Measurements from ENCODE around the gene MUC13. TPM values are rescaled to one million over a fixed set of nuclear protein-coding genes. Genes with fewer than 3 reads are reported as not detected.

Gene MUC13
- total and polyA plus RNA-seq, 9 of the 15 experiments (the other 6 are each of a cell fraction or from before 2014, with no cell fraction given): 0.09 TPM; not detected in 8

DNA sequence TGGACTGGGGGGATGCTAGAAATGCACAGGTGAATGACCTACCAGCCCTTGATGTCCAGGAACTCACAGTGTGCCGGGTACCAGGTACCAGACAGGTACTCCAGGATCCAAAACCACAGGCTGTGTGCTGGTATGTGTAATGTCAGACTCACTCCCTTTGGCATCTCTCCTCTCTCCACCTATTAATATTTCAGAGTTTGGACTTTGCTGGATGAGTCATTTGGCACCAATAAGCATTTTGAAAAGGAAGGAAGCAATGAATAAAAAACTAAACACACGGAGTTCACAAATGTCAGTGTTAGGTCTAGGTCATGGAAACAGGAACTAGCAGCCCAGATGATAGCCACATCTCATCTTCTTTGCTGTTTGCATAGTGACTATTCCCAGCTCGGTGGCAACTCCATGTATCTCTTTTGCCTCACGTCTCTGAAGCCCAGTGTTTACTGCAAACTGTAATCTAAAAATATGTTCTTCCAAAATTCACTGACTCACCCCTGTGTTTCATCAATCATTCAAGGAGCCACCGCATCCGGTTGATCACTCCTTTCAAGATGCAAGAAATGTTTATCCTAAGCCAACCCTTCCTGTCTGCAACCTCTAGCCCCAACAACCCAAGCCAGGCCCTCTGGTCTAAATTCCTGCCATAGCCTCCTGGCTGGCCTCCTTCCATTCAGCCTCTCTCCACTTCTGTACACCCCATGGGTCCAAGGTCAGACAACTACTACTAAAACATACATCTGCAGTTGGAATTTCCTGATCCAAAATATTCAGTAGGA lies 55.8 kb downstream of the MUC13 start (continued):
- TF ChIP-seq FOXK2 (conservative IDR thresholded peaks at IDR 0.05 in 1 of 2, IDR thresholded peaks at IDR 0.05 in 1 of 2; ENCODE audit: low read depth in 2 of 2) (peak; percentile 77 to 80), JUN (IDR thresholded peaks at IDR 0.05; ENCODE audit: borderline replicate concordance, low read depth, low read length) (peak; percentile 61), JUN (CRISPR knock-in tag; IDR thresholded peaks at IDR 0.05; ENCODE audit: borderline replicate concordance) (no peak), ZNF407 (IDR thresholded peaks at IDR 0.05; ENCODE audit: low read depth) (no peak), MEF2A (IDR thresholded peaks at IDR 0.05; ENCODE audit: control insufficient read depth, low read depth, low read length) (peak; percentile 68; the same call in 1 of the 2 replicates), SAFB2 (IDR thresholded peaks at IDR 0.05; ENCODE audit: borderline replicate concordance, low read depth, low read length, severe bottlenecking) (no peak), U2AF1 (optimal IDR thresholded peaks at IDR 0.05; ENCODE audit: low read depth, low read length) (no peak), RBM22 (IDR thresholded peaks at IDR 0.05; ENCODE audit: low read depth, low read length, poor library complexity, severe bottlenecking) (no peak), CBX8 (IDR thresholded peaks at IDR 0.05; ENCODE audit: borderline replicate concordance, extremely low read depth, low read depth, low read length, poor library complexity, severe bottlenecking) (no peak), PHF8 (IDR thresholded peaks at IDR 0.05; ENCODE audit: borderline replicate concordance, low read length) (no peak), CTBP1 (IDR thresholded peaks at IDR 0.05; ENCODE audit: borderline replicate concordance) (peak; percentile 74), MAX (CRISPR knock-in tag; IDR thresholded peaks at IDR 0.05) (no peak), NCOR1 (IDR thresholded peaks at IDR 0.05) (peak; percentile 85)
- TF ChIP-seq, protein P1, sequence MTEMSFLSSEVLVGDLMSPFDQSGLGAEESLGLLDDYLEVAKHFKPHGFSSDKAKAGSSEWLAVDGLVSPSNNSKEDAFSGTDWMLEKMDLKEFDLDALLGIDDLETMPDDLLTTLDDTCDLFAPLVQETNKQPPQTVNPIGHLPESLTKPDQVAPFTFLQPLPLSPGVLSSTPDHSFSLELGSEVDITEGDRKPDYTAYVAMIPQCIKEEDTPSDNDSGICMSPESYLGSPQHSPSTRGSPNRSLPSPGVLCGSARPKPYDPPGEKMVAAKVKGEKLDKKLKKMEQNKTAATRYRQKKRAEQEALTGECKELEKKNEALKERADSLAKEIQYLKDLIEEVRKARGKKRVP (CRISPR knock-in tag; IDR thresholded peaks at IDR 0.05): no peak
- TF ChIP-seq, protein P2, sequence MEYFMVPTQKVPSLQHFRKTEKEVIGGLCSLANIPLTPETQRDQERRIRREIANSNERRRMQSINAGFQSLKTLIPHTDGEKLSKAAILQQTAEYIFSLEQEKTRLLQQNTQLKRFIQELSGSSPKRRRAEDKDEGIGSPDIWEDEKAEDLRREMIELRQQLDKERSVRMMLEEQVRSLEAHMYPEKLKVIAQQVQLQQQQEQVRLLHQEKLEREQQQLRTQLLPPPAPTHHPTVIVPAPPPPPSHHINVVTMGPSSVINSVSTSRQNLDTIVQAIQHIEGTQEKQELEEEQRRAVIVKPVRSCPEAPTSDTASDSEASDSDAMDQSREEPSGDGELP (CRISPR knock-in tag; IDR thresholded peaks at IDR 0.05; ENCODE audit: borderline replicate concordance): peak; percentile 47; the same call in 1 of the 2 replicates

All from K562 (cell line).